Caco-2 (cell line): Measurements from ENCODE around the gene ACOX3. TPM values are rescaled to one million over a fixed set of nuclear protein-coding genes. Genes with fewer than 3 reads are reported as not detected.

Experiments
- BruUV-seq: library from RNA; stranded (reverse); fragments of 400-500 nt; replicated peaks from 2 replicates; lab custom pipeline; 2021; lab: Mats Ljungman, UMichigan
- CTCF ChIA-PET: fragments of 300-600 bp; sonication (Branson Sonifier 250); formaldehyde crosslinking; loops from one replicate; lab custom pipeline; 2022; ENCODE audit warnings: antibody characterized with exemption; lab: Charles Lee
- POLR2A ChIA-PET: fragments of 300-600 bp; sonication (Branson Sonifier 250); formaldehyde crosslinking; loops from one replicate; lab custom pipeline; 2022; ENCODE audit warnings: antibody characterized with exemption; lab: Charles Lee
- DNase-seq, 2 experiments: peaks; one replicate each; pipeline versions ENCODE4 v3.0.0 to v3.0.0-alpha.2; 2020 to 2022
- H3K27me3 ChIP-seq: replicated peaks from 2 replicates; pipeline ENCODE4 v1.6.0; 2011; ENCODE audit warnings: low read length; ENCODE audit not compliant: control insufficient read depth, insufficient read depth
- H3K36me3 ChIP-seq: 2 replicates; pipeline ENCODE4 v1.5.1; 2011; ENCODE audit warnings: low read length; ENCODE audit not compliant: control insufficient read depth, insufficient read depth
- H3K4me1 ChIP-seq: fragments of 250-450 bp; sonication (Bioruptor Pico); 2 replicates; pipeline ENCODE4 v1.5.1; 2020; ENCODE audit warnings: mild to moderate bottlenecking
- H3K4me3 ChIP-seq: 2 replicates; pipeline ENCODE4 v1.5.1; 2011; ENCODE audit warnings: low read depth, mild to moderate bottlenecking, control low read depth, low read length
- H3K9me3 ChIP-seq: fragments of 250-450 bp; sonication (Bioruptor Pico); 2 replicates; pipeline ENCODE4 v1.5.1; 2020; ENCODE audit warnings: mild to moderate bottlenecking, moderate library complexity
- H3K27ac Mint-ChIP-seq: one replicate; pipeline ENCODE4 v1.8.0; 2022; ENCODE audit warnings: mixed read lengths; ENCODE audit not compliant: unreplicated experiment
- H3K27me3 Mint-ChIP-seq: one replicate; pipeline ENCODE4 v1.8.0; 2022; ENCODE audit warnings: mixed read lengths; ENCODE audit not compliant: insufficient read depth, unreplicated experiment
- H3K36me3 Mint-ChIP-seq: one replicate; pipeline ENCODE4 v1.8.0; 2022; ENCODE audit warnings: mild to moderate bottlenecking, mixed read lengths; ENCODE audit not compliant: insufficient read depth, unreplicated experiment
- H3K4me1 Mint-ChIP-seq: one replicate; pipeline ENCODE4 v1.8.0; 2022; ENCODE audit warnings: low read depth, mixed read lengths; ENCODE audit not compliant: unreplicated experiment
- H3K4me3 Mint-ChIP-seq: one replicate; pipeline ENCODE4 v1.8.0; 2022; ENCODE audit warnings: mild to moderate bottlenecking, moderate library complexity, mixed read lengths; ENCODE audit not compliant: unreplicated experiment
- H3K9me3 Mint-ChIP-seq: one replicate; pipeline ENCODE4 v1.8.0; 2022; ENCODE audit warnings: mixed read lengths; ENCODE audit not compliant: unreplicated experiment
- intact Hi-C: fragments of 100-400 bp; cut with micrococcal nuclease; formaldehyde crosslinking; loops from one replicate; pipeline ENCODE4 v1.10.0; 2022; ENCODE audit not compliant: unreplicated experiment
- total RNA-seq: library from RNA; stranded (reverse); gene quantifications from 2 replicates; pipeline ENCODE4 v1.2.3, GENCODE V29; 2022
- TF ChIP-seq, protein P1 (sequence below), 2 experiments: fragments of 200-600 bp in 1 of 2; IDR thresholded peaks; 1 replicate in 1 of 2; 2 replicates in 1 of 2; pipeline versions ENCODE4 v1.5.1 to v1.8.0; 2011 to 2022; ENCODE audit warnings: antibody characterized with exemption in 1 of 2, control low read depth in 1 of 2, inconsistent platforms in 1 of 2, low read depth in 1 of 2, low read length in 1 of 2, mild to moderate bottlenecking in 1 of 2, moderate library complexity in 1 of 2; ENCODE audit not compliant: insufficient read depth in 1 of 2, severe bottlenecking in 1 of 2, unreplicated experiment in 1 of 2

The ACOX3 gene
- total RNA-seq, 1 experiment from 2014 or later: 11.5 TPM

DNA sequence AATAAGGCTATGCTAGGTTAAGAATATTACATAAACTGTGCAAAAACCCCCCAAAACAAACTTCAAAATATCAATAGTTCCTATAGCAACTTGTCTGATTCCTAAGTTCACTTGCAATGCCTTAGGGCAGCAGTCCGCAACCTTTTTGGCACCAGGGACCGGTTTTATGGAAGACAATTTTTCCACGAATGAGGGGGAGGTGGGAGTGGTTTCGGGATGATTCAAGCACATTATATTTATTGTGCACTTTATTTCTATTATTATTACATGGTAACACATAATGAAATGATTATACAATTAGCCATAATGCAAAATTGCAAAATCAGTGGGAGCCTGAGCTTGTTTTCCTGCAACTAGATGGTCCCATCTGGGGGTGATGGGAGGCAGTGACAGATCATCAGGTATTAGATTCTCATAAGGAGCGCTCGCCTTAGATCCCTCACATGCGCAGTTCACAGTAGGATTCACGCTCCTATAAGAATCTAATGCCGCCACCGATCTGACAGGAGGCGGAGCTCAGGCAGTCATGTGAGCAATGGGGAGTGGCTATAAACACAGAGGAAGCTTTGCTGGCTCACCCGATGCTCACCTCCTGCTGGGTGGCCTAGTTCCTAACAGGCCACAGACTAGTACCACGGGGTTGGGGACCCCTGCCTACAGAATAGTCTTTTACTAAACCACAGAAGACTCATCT is 39.7 kb downstream of the ACOX3 start:
- Mint-ChIP-seq H3K9me3 (no peaks in the 10 kb centered on the region), H3K4me3 (no peak overlapping the region), H3K27me3 (no peaks in the 10 kb centered on the region), H3K27ac (no peak overlapping the region), H3K4me1 (no peaks in the 10 kb centered on the region), H3K36me3 (no peaks in the 10 kb centered on the region)
- TF ChIP-seq, protein P1, sequence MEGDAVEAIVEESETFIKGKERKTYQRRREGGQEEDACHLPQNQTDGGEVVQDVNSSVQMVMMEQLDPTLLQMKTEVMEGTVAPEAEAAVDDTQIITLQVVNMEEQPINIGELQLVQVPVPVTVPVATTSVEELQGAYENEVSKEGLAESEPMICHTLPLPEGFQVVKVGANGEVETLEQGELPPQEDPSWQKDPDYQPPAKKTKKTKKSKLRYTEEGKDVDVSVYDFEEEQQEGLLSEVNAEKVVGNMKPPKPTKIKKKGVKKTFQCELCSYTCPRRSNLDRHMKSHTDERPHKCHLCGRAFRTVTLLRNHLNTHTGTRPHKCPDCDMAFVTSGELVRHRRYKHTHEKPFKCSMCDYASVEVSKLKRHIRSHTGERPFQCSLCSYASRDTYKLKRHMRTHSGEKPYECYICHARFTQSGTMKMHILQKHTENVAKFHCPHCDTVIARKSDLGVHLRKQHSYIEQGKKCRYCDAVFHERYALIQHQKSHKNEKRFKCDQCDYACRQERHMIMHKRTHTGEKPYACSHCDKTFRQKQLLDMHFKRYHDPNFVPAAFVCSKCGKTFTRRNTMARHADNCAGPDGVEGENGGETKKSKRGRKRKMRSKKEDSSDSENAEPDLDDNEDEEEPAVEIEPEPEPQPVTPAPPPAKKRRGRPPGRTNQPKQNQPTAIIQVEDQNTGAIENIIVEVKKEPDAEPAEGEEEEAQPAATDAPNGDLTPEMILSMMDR (IDR thresholded peaks at IDR 0.05; ENCODE audit: insufficient read depth in 1 of 2, low read depth in 1 of 2, low read length in 1 of 2, severe bottlenecking in 1 of 2, unreplicated experiment in 1 of 2): no peak
- H3K27me3 ChIP-seq: no peaks in the 10 kb centered on the region
- POLR2A ChIA-PET: no interaction called here
- BruUV-seq: no TSS peak
- no peak for DNase-seq
- intact Hi-C loops: no loop called here
- H3K36me3 ChIP-seq: no peaks in the 10 kb centered on the region
- H3K4me3 ChIP-seq: no peak overlapping the region
- no peaks in the 10 kb centered on the region for H3K4me1 ChIP-seq
- CTCF ChIA-PET: interaction anchor here (3.1 kb wide), 1 partner anchor 158 kb away, joined by 27 read pairs; no protein-coding TSS in a partner anchor
- no peaks in the 10 kb centered on the region for H3K9me3 ChIP-seq

DNA sequence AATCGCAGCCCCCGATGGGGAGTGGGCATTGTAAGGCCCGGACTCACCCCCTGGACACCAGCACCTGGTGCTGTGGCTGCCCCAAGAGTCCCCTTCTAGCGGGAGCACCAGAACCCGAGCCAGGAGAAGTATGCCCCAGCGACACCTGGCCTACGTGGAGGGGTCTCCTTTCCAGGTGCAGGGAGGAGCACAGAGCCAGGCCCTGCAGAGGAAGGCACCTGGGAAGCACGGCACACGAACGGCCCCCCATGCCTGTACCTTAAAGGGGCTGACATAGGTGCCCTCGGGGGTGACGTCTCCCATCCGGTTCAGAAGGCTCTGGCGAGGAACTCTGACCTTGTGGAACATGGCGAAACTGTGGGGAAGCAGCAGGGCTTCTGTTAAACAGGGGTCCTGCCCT is 41.2 kb downstream of the ACOX3 start:
- no peaks in the 10 kb centered on the region for H3K36me3 ChIP-seq
- ChIA-PET CTCF (no interaction called here), POLR2A (no interaction called here)
- intact Hi-C loops: no loop called here
- no peak overlapping the region for H3K4me3 ChIP-seq
- H3K9me3 ChIP-seq: no peaks in the 10 kb centered on the region
- no peaks in the 10 kb centered on the region for H3K4me1 ChIP-seq
- H3K36me3 Mint-ChIP-seq: no peaks in the 10 kb centered on the region
- H3K4me3 Mint-ChIP-seq: no peak overlapping the region
- H3K27me3 ChIP-seq: no peaks in the 10 kb centered on the region
- no peaks in the 10 kb centered on the region for H3K27me3 Mint-ChIP-seq
- no peak for DNase-seq
- TF ChIP-seq, protein P1 (IDR thresholded peaks at IDR 0.05; ENCODE audit: insufficient read depth in 1 of 2, low read depth in 1 of 2, low read length in 1 of 2, severe bottlenecking in 1 of 2, unreplicated experiment in 1 of 2): no peak
- no peaks in the 10 kb centered on the region for H3K9me3 Mint-ChIP-seq
- BruUV-seq: no TSS peak
- no peaks in the 10 kb centered on the region for H3K4me1 Mint-ChIP-seq
- H3K27ac Mint-ChIP-seq: no peak overlapping the region

DNA sequence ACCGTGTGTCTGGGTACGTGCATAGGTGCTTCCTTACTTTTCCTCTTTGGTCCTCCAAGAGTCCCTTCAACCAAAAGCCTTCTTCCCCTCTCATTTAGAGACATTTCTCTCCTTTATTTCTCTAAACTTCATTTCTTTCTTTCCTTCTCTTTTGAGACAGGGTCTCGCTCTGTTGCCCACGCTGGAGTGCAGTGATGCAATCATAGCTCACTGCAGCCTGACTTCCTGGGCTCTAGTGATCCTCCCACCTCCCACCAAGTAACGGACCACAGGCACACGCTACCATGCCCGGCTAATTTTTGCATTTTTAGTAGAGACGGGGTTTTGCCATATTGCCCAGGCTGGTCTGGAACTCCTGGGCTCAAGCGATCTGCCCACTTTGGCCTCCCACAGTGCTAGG is 42.2 kb downstream of the ACOX3 start:
- no peaks in the 10 kb centered on the region for H3K27me3 ChIP-seq
- no peak for DNase-seq
- Mint-ChIP-seq H3K27me3 (no peaks in the 10 kb centered on the region), H3K4me3 (no peak overlapping the region), H3K4me1 (no peaks in the 10 kb centered on the region), H3K9me3 (no peaks in the 10 kb centered on the region), H3K36me3 (no peaks in the 10 kb centered on the region), H3K27ac (no peak overlapping the region)
- intact Hi-C loops: no loop called here
- ChIA-PET POLR2A (no interaction called here), CTCF (no interaction called here)
- no peak overlapping the region for H3K4me3 ChIP-seq
- TF ChIP-seq, protein P1 (IDR thresholded peaks at IDR 0.05; ENCODE audit: insufficient read depth in 1 of 2, low read depth in 1 of 2, low read length in 1 of 2, severe bottlenecking in 1 of 2, unreplicated experiment in 1 of 2): no peak
- H3K36me3 ChIP-seq: no peaks in the 10 kb centered on the region
- H3K9me3 ChIP-seq: no peaks in the 10 kb centered on the region
- H3K4me1 ChIP-seq: no peaks in the 10 kb centered on the region
- BruUV-seq: no TSS peak
